Inflammatory macrophage (primary cell): Measurements from ENCODE around the gene ACOX3.

Experiments
- DNase-seq, 2 donors: peaks; one replicate each; pipeline ENCODE4 v3.0.0-alpha.2; 2020 to 2022

The ACOX3 gene

DNA sequence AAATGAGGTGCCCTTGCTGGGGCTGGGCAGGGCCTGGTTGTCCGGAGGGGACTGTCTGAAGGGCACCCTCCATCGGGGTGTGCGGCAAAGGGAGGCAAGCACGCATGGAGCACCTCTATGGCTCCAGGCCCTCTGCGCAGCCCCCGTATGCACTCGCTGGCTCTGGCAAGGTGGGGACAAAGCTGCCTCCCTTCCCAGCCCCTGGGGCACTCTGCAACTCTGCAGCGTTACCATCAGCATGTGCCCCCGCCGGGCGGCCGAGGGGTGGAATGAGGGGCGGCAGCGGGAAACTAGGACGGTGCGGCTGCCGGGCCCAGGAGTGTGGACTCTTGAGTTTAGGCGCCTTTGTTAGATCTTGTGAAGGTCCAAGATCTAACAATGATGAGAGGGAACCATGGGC, 26.5 kb upstream of the ACOX3 start:
- DNase-seq, result no peak

DNA sequence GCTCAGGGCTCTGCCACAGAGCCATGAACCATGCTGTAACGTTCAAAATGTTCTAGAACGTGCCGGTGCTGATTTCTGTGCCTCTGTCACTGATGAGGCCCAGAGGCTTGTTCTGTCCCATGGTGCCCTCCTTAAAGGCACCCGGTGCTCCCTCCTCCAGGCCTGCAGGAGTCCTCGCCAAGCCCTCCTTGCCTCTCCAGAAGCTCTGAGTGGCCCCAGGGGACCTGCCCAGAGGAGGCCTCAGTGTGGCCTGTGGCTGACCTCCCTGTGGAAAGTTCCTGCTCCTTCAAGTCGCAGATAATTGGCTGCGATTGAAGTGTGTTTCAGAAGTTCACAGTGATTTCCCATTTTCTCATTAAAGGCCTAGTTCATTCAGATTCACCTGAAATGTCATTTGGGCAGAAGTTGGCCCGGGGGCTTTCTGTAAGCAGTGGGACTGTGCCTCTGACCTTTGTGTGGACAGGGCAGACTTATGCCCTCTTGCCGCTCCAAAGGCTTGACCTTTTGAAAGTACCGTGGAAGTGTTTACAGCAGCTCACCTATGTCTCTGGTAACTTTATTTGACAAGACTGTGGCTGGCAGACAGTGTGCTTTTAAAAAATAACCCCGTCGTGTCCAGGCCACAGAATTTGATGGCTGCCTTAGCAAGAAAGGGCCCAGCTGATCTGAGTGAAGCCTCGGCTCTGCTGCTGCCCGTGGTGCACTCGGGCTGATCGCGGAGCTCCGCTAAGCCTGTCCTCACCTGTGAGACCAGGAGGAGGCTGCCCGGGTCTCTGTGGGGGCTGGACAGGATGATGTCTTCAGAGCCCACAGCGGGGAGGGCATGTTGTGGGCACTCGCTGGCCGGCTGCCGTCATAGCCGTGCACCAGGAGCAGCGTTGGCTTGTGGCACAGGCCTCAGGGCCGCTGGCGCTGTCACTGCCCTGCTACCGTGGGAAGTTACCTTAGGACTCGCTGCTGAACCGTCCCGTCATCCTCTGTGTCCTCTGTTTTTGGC, 25.4 kb upstream of the ACOX3 start:
- DNase-seq, result no peak

DNA sequence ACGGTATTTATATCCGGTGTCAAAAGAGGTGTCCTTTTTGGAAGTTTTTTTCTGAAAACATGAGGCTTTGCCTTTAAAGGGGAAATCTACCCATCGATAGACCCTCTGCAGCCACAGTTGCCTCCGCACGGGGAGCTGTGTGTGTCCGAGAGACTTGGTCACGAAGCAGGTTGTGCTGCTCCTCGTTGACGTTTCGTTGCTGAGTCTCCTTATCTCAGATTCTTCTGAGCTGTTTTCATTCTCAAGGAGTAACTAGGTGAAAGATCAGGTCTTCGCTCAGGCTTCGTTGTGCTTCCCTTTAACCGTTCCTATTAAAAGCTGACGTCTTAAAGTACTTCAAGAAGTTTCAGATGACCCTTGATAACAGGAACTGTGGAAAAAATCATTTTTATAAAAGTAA, 23.9 kb upstream of the ACOX3 start:
- no peak for DNase-seq

- DNase-seq, result no peak
Measured at GRCh38 chr4:8463811-8464210, 23.3 kb upstream of the ACOX3 start.

GRCh38 chr4:8461616-8462015, 21.1 kb upstream of the ACOX3 start:
- DNase-seq, result no peak

DNA sequence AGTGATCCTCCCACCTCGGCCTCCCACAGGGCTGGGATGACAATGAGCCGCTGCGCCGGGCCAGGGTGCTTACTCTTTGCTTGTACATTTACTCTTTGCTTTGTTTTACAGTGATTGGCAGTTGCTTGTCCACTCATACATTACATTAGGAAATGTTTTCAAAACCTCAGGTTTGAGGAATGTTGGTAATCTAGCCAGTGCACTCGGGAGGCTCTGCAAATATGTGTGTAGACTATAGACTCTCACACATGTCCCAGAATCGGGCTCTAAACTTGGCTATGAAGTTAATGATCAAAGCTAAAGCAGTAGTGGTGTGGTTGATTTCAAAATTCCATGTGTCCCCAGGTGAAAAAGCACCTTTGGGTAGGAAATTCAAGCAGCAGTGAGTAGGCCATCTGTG, 20.6 kb upstream of the ACOX3 start:
- DNase-seq, result no peak

GRCh38 chr4:8459867-8460445, 19.4 kb upstream of the ACOX3 start:
- DNase-seq, result no peak

DNA sequence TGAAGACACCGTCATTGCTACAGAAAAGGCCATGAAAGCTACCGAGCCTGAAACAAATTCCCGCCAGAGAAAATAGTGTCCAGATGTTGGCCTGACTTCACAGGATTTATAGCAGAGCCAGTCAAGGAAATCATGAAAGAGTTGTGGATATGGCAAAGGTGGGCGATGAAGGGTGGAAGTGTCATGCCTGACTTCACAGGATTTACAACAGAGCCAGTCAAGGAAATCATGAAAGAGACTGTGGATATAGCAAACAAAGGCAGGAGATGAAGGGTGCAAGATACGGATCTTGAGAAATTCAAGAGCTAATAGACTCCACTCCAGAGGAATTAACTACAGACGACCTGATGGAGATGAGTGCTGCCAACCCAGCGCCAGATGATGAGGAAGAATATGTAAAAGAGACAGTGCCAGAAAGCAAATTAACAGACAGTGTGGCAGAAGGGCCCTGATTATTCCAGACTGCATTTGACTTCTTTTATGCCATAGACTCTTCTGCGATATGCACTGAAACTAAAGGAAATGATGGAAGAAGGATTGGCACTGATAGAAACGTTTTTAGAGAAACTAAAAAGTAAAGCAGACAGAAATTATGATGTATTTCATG, 17.2 kb upstream of the ACOX3 start:
- no peak for DNase-seq

GRCh38 chr4:8453957-8454356, 13.4 kb upstream of the ACOX3 start:
- DNase-seq, result no peak

DNA sequence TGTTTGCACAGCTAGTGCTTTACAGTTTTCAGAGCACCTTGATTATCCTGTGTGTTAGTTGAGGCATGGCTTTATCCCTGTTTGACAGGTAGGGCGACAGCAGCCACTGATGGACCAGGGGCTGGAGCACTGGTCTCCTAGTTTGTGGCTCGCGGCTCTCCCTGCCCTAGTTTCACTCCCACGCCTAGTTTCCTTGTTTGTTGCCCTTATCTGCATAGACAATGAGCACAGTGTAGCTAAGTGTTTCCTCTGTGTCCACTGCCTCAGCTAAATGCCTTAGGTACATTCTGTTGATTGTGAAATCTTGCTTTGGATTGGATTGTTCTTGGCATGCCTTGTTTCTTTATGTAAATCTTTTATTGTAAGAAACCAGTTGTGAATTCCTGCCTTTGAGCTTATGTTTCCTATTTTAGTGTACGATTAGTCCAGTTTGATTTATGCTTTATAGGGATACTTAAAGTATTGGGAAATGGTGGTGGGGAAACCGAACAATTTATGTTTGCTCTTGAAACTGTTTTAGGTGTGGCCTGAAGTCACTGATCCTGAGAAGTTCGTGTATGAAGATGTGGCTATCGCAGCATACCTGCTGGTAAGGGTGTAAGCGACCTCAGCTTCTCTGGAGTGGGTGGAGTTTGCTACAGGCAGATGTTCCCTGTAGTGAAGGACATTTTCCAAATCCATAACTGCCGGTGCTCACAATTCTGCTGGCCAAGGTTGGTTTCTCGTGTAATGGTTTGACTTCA, 11.1 kb upstream of the ACOX3 start:
- DNase-seq, result no peak

DNA sequence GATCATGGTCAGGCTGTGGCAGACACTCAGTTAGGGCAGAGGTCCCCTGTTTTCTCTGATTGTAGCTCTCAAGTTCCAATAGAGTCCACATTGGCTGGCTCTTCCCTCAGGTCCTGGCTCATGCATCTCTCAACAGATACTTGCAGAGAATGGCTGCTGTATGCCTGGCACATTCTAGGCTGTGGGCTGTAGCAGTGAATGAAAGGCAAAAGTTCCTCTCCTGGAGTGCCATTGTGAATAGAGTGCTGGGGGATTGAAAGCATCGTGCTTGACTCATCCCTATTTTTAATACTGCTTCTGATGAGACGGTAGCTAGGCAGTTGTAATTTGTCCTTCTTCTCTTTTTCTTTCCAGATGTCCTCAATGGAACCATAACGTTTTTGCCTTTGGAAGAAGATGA, 5.6 kb upstream of the ACOX3 start:
- DNase-seq, result no peak

DNA sequence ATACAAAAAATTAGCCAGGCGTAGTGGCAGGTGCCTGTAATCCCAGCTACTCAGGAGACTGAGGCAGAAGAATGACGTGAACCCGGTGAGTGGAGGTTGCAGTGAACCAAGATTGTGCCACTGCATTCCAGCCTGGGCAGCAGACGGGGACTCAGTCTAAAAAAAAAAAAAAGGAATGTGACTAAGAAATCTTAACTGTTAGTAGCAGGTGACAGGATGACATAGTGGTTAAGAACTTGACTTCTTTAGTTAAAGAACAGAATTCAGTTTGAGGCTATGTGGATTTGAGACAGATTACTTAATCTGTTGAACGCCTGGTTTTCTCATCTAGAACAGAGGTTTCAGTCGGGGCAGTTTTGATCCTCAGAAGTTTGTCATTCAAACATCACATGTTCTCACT, 3.3 kb upstream of the ACOX3 start:
- DNase-seq, result no peak

DNA sequence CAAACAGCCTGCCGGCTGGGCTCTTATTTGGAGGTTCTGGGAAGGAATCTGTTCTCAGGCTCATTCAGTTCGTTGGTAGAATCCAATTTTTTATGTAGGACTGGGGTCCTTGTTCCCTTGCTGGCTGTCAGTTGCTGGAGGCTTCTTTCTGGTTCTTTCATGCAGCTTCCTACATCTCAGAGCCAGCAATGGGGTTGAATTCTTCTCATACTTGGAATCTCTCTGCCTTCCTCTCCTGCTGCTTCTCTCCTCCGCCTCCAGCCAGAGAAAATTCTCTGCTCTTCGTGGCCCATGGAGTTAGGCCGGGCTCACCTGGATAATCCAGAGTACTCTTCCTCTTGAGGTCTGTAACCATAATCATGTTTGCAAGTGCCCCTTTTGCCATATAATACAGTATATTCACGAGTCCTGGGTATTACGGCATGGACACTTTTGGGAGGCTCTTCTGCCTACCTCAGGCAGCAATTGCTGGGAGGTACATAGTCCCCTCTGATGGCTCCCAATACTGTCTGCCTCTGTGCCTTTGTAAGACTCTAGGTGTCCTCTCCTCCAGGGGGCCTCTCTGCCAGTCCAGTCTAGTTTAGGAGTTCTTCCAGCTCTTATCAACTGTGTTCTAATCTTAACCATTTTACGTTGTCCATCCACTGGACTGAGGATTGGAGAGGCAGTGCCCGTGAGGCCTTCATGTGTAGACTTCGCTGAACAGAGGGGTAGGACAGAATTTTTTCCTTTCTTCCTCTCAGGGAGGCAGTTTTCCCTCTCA, 2.3 kb upstream of the ACOX3 start:
- no peak for DNase-seq

- DNase-seq, result no peak
Measured at GRCh38 chr4:8441499-8442091, 1.1 kb upstream of the ACOX3 start.

- DNase-seq, result peak; percentile 83 to 87
Measured at GRCh38 chr4:8439914-8440491, 520 bp downstream of the ACOX3 start.

DNA sequence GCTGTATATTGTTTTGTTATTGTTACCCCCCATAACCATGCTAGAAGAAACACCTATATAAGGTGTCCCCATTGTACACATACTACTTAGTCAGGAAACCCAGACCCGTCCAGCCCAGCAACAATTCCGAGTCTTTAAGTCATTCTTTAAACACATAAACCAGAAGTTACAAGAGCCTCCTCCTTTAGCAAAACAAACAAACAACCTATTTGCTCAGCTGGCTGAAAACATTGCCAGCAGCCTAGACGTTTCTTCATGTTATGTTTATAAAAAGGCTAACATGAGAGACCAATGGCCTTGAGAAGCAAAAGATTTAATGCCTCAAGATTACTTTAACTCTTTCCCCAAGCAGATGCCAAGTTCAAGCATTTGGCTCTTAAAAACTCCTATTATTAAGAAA, 1.4 kb downstream of the ACOX3 start:
- no peak for DNase-seq

DNA sequence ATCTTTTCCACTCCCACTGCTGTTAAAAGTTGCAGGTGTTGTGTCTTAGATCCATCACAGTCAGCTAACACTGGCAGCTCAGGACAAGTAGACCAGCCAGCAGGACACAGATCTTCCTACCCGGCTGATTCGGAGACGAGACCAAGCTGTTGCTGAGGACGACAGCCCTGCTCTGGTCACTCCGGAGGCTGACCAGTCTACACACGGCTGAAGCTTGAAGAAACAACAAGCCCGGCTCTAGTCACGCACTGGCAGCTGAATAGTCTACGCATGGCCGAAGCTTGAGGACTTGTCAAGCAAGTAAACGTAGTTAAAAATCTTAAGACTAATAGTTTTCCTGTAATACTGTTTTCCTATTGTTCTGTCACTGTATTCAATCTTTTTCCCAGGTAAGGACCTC, 1.8 kb downstream of the ACOX3 start:
- DNase-seq, result no peak

DNA sequence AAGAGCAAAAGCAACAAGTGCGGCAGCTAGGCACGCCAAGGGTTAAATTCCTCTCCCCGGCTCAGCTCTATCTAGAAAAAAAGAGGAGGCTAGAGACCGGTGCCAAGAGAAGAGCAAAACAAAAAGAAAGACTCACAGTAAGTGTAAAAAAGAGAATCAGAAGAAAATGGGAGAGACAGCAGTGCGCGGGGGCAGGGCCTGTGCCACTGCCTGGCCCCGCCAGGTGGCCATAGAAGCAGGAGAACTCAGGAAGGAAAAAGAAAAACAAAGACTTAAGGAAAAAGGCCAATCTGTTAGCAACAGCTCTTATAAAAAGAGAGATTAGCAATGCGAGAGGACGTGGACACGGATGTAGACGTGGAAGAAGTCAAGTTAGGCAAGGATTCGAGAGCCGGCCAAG, 3.2 kb downstream of the ACOX3 start:
- no peak for DNase-seq

DNA sequence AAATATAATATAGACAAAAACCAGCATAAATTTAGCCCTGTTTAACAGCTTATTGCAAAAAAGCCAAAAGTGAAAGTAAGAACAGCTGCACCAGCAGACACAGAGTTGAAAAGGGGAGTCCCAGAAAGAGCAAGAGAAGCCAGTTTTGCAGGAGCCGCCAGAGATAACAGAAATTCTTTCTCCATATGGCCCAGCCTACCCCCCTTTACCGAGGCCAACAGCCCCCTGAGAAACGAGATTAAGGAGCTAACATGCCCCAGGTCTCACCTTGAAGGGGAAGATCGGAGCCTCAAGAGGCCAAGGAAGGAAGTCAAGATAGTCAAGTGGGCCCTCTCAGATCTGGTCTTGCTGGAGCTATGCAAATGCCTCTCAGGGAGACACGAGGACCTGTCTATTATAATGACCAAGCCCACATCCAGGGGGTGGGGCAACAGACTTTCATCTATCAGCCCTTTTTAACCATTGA, 4.8 kb downstream of the ACOX3 start:
- no peak for DNase-seq

DNA sequence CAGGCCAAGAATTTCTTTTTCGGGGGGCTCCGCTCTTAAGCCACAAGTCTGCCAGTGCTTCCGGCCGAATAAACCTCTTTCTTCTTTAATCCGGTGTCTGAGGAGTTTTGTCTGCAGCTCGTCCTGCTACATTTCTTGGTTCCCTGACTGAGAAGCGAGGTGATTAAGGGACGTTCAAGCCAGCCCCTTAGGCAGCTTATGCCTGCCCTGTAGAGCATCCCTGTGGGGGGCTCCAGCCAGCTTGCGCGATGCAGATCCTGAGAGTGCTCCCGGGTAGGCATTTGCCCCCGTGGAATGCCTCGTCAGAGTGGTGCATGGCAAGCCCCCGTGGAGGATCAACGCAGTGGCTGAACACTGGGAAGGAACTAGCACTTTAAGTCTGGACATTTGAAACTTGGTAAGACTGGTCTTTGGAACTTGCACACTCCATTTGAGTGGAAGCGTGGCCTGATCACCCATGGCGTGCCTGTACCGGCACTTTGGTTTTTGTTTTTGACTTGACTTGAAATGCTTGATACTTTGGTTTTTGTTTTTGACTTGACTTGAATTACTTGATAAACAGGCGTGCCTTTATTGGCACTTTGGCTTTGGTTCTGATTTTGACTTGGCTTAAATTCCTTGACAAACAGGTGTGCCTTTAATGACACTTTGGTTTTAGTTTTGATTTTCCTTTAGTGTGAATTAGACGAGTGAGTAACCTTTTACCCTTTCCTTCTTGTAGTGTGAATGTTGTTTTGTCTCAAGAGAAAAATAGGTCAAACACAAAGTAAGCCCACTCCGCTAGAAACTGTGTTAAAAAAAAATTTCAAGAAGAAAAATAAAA, 6.1 kb downstream of the ACOX3 start:
- no peak for DNase-seq

DNA sequence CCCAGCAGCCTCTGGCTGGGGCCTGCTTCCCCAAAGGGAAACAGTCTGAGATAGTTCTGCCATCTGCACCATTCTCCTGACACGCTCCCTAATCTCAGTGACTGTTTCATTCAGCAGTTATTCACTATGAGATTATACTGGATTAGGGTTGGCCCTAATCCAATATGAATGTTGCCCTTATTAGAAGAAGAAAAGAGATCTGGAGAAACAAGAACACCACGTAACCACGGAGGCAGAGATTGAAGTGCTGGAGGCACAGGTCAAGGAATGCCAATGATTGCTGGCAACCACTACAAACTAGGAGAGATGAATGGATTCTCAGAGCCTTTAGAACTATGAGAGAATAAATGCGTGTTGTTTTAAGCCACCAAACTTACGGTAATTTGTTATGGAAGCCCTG, 7.4 kb downstream of the ACOX3 start:
- no peak for DNase-seq
